ENCODE results near the gene ANKRD9.

GRCh38 chr14:102504328-102504999 is 5.1 kb downstream of the ANKRD9 start:
- TF ChIP-seq CTCF (IDR thresholded peaks at IDR 0.05), result no peak
- no peak for TF ChIP-seq POLR2A (IDR thresholded peaks at IDR 0.05)

All from upper lobe of left lung (tissue), 4 donors.